IMR-90 (cell line): ENCODE measurements around the gene RXRG. TPM values are rescaled to one million over a fixed set of nuclear protein-coding genes. Genes with fewer than 3 reads are reported as not detected.

ENCODE experiments used
- ATAC-seq: fragments of 200-7000 bp; cut with Tn5 transposase; 2 replicates; pipeline ENCODE4 v1.9.1; 2020; ENCODE audit warnings: low read depth, mild to moderate bottlenecking, moderate library complexity
- BruUV-seq: library from RNA; stranded (reverse); fragments of 400-500 nt; replicated peaks from 2 replicates; lab custom pipeline; 2021; lab: Mats Ljungman, UMichigan
- CTCF ChIA-PET: fragments of 300-600 bp; formaldehyde crosslinking; extraction: SDS; loops from one replicate; lab custom pipeline; 2021; ENCODE audit warnings: antibody characterized with exemption; lab: Yijun Ruan, JAX
- POLR2A ChIA-PET: fragments of 300-600 bp; sonication (Branson Sonifier 250); formaldehyde crosslinking; loops from one replicate; lab custom pipeline; 2022; ENCODE audit warnings: antibody characterized with exemption; ENCODE audit not compliant: unreplicated experiment; lab: Charles Lee
- DNase-seq: peaks from one replicate; pipeline ENCODE4 v3.0.0; 2013
- H2AFZ ChIP-seq: replicated peaks from 2 replicates; pipeline ENCODE3; 2013; ENCODE audit warnings: low read length, mild to moderate bottlenecking; ENCODE audit not compliant: poor library complexity
- H2AK5ac ChIP-seq: 2 replicates; pipeline ENCODE4 v1.6.1; 2013; ENCODE audit warnings: low read depth, low read length, inconsistent platforms
- H2AK9ac ChIP-seq: replicated peaks from 2 replicates; pipeline ENCODE3; 2013; ENCODE audit warnings: mild to moderate bottlenecking, low read depth, low read length, moderate library complexity; ENCODE audit not compliant: poor library complexity
- H2BK120ac ChIP-seq: 2 replicates; pipeline ENCODE4 v1.6.1; 2013; ENCODE audit warnings: low read depth, low read length, inconsistent platforms
- H2BK15ac ChIP-seq: 3 replicates; pipeline ENCODE4 v1.6.1; 2013; ENCODE audit warnings: low read depth, low read length, inconsistent platforms
- H2BK20ac ChIP-seq: 2 replicates; pipeline ENCODE4 v1.6.1; 2013; ENCODE audit warnings: low read depth, mild to moderate bottlenecking, inconsistent platforms, low read length, moderate library complexity
- H2BK5ac ChIP-seq: 2 replicates; pipeline ENCODE4 v1.6.1; 2013; ENCODE audit warnings: mild to moderate bottlenecking, low read depth, low read length, inconsistent platforms; ENCODE audit not compliant: poor library complexity, severe bottlenecking
- H3K14ac ChIP-seq: replicated peaks from 2 replicates; pipeline ENCODE4 v1.6.1; 2013; ENCODE audit warnings: low read depth, low read length, inconsistent platforms
- H3K18ac ChIP-seq: 2 replicates; pipeline ENCODE4 v1.6.1; 2013; ENCODE audit warnings: low read depth, low read length, control low read depth
- H3K23ac ChIP-seq: 2 replicates; pipeline ENCODE4 v1.6.1; 2013; ENCODE audit warnings: low read depth, low read length, inconsistent platforms
- H3K27ac ChIP-seq: 2 replicates; pipeline ENCODE4 v1.5.1; 2013; ENCODE audit warnings: mild to moderate bottlenecking, control low read depth, low read length; ENCODE audit not compliant: insufficient read depth
- H3K27me3 ChIP-seq: 2 replicates; pipeline ENCODE4 v1.6.1; 2013; ENCODE audit warnings: low read length; ENCODE audit not compliant: control insufficient read depth, insufficient read depth
- H3K36me3 ChIP-seq: 2 replicates; pipeline ENCODE4 v1.6.1; 2013; ENCODE audit warnings: low read length, mixed read lengths; ENCODE audit not compliant: control insufficient read depth, insufficient read depth
- H3K4ac ChIP-seq: 2 replicates; pipeline ENCODE4 v1.6.1; 2013; ENCODE audit warnings: low read depth, low read length, inconsistent platforms
- H3K4me1 ChIP-seq: 2 replicates; pipeline ENCODE4 v1.6.1; 2013; ENCODE audit warnings: low read length, mixed read lengths; ENCODE audit not compliant: control insufficient read depth, insufficient read depth
- H3K4me2 ChIP-seq: 2 replicates; pipeline ENCODE4 v1.6.1; 2013; ENCODE audit warnings: low read depth, mild to moderate bottlenecking, control low read depth, low read length, moderate library complexity
- H3K4me3 ChIP-seq: 2 replicates; pipeline ENCODE4 v1.5.1; 2013; ENCODE audit warnings: low read depth, mild to moderate bottlenecking, control low read depth, low read length, moderate library complexity; ENCODE audit not compliant: insufficient read depth
- H3K56ac ChIP-seq: 2 replicates; pipeline ENCODE4 v1.6.1; 2013; ENCODE audit warnings: low read length, inconsistent platforms; ENCODE audit not compliant: insufficient read depth; ENCODE audit errors: extremely low read depth
- H3K79me1 ChIP-seq, 2 experiments: 2 replicates each; pipeline ENCODE4 v1.6.1; 2013; ENCODE audit warnings: low read length in 2 of 2, inconsistent platforms in 1 of 2, low read depth in 1 of 2
- H3K9ac ChIP-seq: 2 replicates; pipeline ENCODE4 v1.6.1; 2013; ENCODE audit warnings: low read depth, low read length, control low read depth
- H3K9me1 ChIP-seq: 2 replicates; pipeline ENCODE4 v1.6.1; 2013; ENCODE audit warnings: low read length, inconsistent platforms; ENCODE audit not compliant: insufficient read depth
- H3K9me3 ChIP-seq: 2 replicates; pipeline ENCODE4 v1.6.1; 2013; ENCODE audit warnings: low read length; ENCODE audit not compliant: control insufficient read depth, insufficient read depth
- H4K20me1 ChIP-seq: 2 replicates; pipeline ENCODE4 v1.6.1; 2013; ENCODE audit warnings: low read length, inconsistent platforms; ENCODE audit not compliant: insufficient read depth
- H4K5ac ChIP-seq: 2 replicates; pipeline ENCODE4 v1.6.1; 2013; ENCODE audit warnings: mild to moderate bottlenecking, low read depth, low read length, control low read depth
- H4K8ac ChIP-seq, 2 experiments: 2 replicates each; pipeline ENCODE4 v1.6.1; 2013; ENCODE audit warnings: low read depth in 2 of 2, low read length in 2 of 2, control low read depth in 1 of 2, inconsistent platforms in 1 of 2
- H4K91ac ChIP-seq: 2 replicates; pipeline ENCODE4 v1.6.1; 2013; ENCODE audit warnings: low read depth, low read length, inconsistent platforms; ENCODE audit not compliant: insufficient read depth
- BHLHE40 ChIP-seq: fragments of 150-350 bp; IDR thresholded peaks from 2 replicates; pipeline ENCODE4 v1.6.1; 2016; ENCODE audit warnings: mild to moderate bottlenecking, low read depth, low read length
- CEBPB ChIP-seq: IDR thresholded peaks from 2 replicates; pipeline ENCODE4 v1.6.1; 2012; ENCODE audit warnings: low read depth, low read length, improper control_type of control experiment
- CHD1 ChIP-seq: IDR thresholded peaks from 2 replicates; pipeline ENCODE4 v1.6.1; 2012; ENCODE audit warnings: low read depth, low read length, improper control_type of control experiment
- FOS ChIP-seq: fragments of 150-350 bp; IDR thresholded peaks from 2 replicates; pipeline ENCODE4 v1.6.1; 2016; ENCODE audit warnings: low read depth, low read length
- MAFK ChIP-seq: IDR thresholded peaks from 2 replicates; pipeline ENCODE4 v1.6.1; 2012; ENCODE audit warnings: low read depth, low read length, improper control_type of control experiment
- MXI1 ChIP-seq: IDR thresholded peaks from 2 replicates; pipeline ENCODE4 v1.6.1; 2012; ENCODE audit warnings: low read depth, mild to moderate bottlenecking, low read length, moderate library complexity, borderline replicate concordance
- NFE2L2 ChIP-seq: fragments of 150-350 bp; IDR thresholded peaks from 2 replicates; pipeline ENCODE4 v1.6.1; 2016; ENCODE audit warnings: low read depth, mild to moderate bottlenecking, low read length
- POLR2A ChIP-seq: IDR thresholded peaks from 2 replicates; pipeline ENCODE4 v1.6.1; 2012; ENCODE audit warnings: mild to moderate bottlenecking, low read depth, low read length
- RAD21 ChIP-seq: IDR thresholded peaks from 2 replicates; pipeline ENCODE4 v1.6.1; 2012; ENCODE audit warnings: low read length, improper control_type of control experiment
- WGBS, 2 experiments: methylation state at CpG; one replicate each; pipeline versions ENCODE4 v1.1.5 to v1.1.7; 2013; ENCODE audit warnings: missing lambda C conversion rate in 2 of 2; ENCODE audit not compliant: insufficient read length in 1 of 2; ENCODE audit errors: extremely low coverage in 2 of 2; 5-methylcytosine and 5-hydroxymethylcytosine counted together
- dilution Hi-C: fragments of 300-500 bp; cut with HindIII; formaldehyde crosslinking; loops from one replicate; pipeline ENCODE4 v1.14.3; 2018; ENCODE audit warnings: low sequenced_read_pairs; ENCODE audit not compliant: unreplicated experiment
- in situ Hi-C: fragments of 300-500 bp; cut with MboI; formaldehyde crosslinking; loops from 3 replicates; pipeline ENCODE4 v1.14.3; 2019; ENCODE audit warnings: low sequenced_read_pairs, inconsistent platforms, mixed read lengths
- intact Hi-C: fragments of 100-400 bp; cut with micrococcal nuclease; formaldehyde crosslinking; loops from 2 replicates; pipeline ENCODE4 v1.10.0; 2022
- polyA plus RNA-seq, 3 experiments: library from polyadenylated mRNA; depleted of rRNA; stranded (reverse); fragments of >200 nt; gene quantifications; 2 replicates each; pipeline ENCODE4 v1.2.3, GENCODE V29; 2012; ENCODE audit warnings: low replicate concordance in 1 of 3
- total RNA-seq: library from RNA; depleted of rRNA; stranded (reverse); fragments of >200 nt; gene quantifications from 2 replicates; pipeline ENCODE4 v1.2.3, GENCODE V29; 2012
- TF ChIP-seq, protein P1 (sequence below): fragments of 150-350 bp; IDR thresholded peaks from 2 replicates; pipeline ENCODE4 v1.6.1; 2016; ENCODE audit warnings: low read depth, mild to moderate bottlenecking, low read length, moderate library complexity, borderline replicate concordance
- TF ChIP-seq, protein P2 (sequence below): fragments of 150-350 bp; IDR thresholded peaks from 2 replicates; pipeline ENCODE4 v1.6.1; 2017; ENCODE audit warnings: mild to moderate bottlenecking, antibody characterized with exemption, low read length, low read depth

Gene RXRG
- total and polyA plus RNA-seq, 2 of the 4 experiments (the other 2 are of a cell fraction), result not detected

DNA sequence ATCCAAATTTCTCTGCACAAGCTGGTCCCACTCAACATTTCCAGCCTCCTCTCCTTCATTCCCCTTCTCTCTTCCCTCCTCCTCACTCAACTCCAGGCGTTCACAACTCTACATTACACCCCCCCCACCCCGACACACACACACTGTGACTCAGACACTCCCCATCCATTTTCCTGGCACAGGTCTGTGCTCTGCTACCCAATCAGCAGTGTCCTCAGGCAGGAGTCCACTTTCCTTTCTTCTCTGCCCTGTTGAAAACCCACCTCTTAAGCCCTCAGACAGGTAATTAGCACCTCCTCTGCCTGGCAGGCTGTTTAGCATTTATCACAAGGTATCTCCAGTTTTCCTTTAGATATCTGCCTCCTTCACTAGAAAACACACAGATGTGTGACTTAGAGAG, 79.6 kb downstream of the RXRG start:
- no peaks in the 10 kb centered on the region for H3K79me1 ChIP-seq
- no peak overlapping the region for H3K18ac ChIP-seq
- H3K27ac ChIP-seq, result no peak overlapping the region
- no peak overlapping the region for H2AFZ ChIP-seq
- no peak overlapping the region for H4K8ac ChIP-seq
- H4K20me1 ChIP-seq, result no peaks in the 10 kb centered on the region
- no peak overlapping the region for H4K5ac ChIP-seq
- H3K23ac ChIP-seq, result no peak overlapping the region
- H2AK5ac ChIP-seq, result no peak overlapping the region
- ChIA-PET CTCF (no interaction called here), POLR2A (no interaction called here)
- WGBS, 2 experiments, result no CpG with 5 or more reads among the region's 2 CpGs
- no peaks in the 10 kb centered on the region for H3K36me3 ChIP-seq
- H3K4me3 ChIP-seq, result no peak overlapping the region
- H2BK20ac ChIP-seq, result no peak overlapping the region
- in situ Hi-C loops, result no loop called here
- dilution Hi-C loops, result no loop called here
- H3K9me3 ChIP-seq, result no peaks in the 10 kb centered on the region
- no peaks in the 10 kb centered on the region for H3K4me1 ChIP-seq
- H2AK9ac ChIP-seq, result no peak overlapping the region
- DNase-seq (no peak), ATAC-seq (no peak)
- no peaks in the 10 kb centered on the region for H3K9me1 ChIP-seq
- H2BK15ac ChIP-seq, result no peak overlapping the region
- no peak overlapping the region for H3K14ac ChIP-seq
- H2BK5ac ChIP-seq, result no peak overlapping the region
- no peaks in the 10 kb centered on the region; the same call in 1 of the 2 replicates for H3K27me3 ChIP-seq
- H3K4ac ChIP-seq, result no peak overlapping the region
- intact Hi-C loops, result loop anchor here (5.0 to 10.0 kb wide), 2 partner anchors 221 to 253 kb away; no protein-coding TSS in a partner anchor
- H3K56ac ChIP-seq, result no peak overlapping the region
- H3K9ac ChIP-seq, result no peak overlapping the region
- H4K91ac ChIP-seq, result no peak overlapping the region
- TF ChIP-seq CEBPB, result no peak
- TF ChIP-seq RAD21, result no peak
- no peak for TF ChIP-seq MAFK
- TF ChIP-seq MXI1, result no peak
- TF ChIP-seq, protein P1, sequence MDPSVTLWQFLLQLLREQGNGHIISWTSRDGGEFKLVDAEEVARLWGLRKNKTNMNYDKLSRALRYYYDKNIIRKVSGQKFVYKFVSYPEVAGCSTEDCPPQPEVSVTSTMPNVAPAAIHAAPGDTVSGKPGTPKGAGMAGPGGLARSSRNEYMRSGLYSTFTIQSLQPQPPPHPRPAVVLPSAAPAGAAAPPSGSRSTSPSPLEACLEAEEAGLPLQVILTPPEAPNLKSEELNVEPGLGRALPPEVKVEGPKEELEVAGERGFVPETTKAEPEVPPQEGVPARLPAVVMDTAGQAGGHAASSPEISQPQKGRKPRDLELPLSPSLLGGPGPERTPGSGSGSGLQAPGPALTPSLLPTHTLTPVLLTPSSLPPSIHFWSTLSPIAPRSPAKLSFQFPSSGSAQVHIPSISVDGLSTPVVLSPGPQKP, result no peak
- TF ChIP-seq CHD1, result no peak
- no peak for TF ChIP-seq NFE2L2
- TF ChIP-seq FOS, result no peak
- no peak for TF ChIP-seq POLR2A
- TF ChIP-seq BHLHE40, result no peak
- TF ChIP-seq, protein P2, sequence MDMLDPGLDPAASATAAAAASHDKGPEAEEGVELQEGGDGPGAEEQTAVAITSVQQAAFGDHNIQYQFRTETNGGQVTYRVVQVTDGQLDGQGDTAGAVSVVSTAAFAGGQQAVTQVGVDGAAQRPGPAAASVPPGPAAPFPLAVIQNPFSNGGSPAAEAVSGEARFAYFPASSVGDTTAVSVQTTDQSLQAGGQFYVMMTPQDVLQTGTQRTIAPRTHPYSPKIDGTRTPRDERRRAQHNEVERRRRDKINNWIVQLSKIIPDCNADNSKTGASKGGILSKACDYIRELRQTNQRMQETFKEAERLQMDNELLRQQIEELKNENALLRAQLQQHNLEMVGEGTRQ, result no peak
- BruUV-seq, result no TSS peak
- no peak overlapping the region for H2BK120ac ChIP-seq
- no peak overlapping the region for H3K4me2 ChIP-seq
